GM12892 (cell line): Measurements from ENCODE around the gene SDHAF4.

Experiments
- DNase-seq: peaks from one replicate; pipeline ENCODE4 v3.0.0; 2011; ENCODE audit not compliant: insufficient read length
- FAIRE-seq: peaks from 2 replicates; lab custom pipeline; 2011; peaks lifted over from hg19 to GRCh38; lab: Jason Lieb, UNC
- POLR2A ChIP-seq: IDR thresholded peaks from 2 replicates; pipeline ENCODE4 v1.6.1; 2011; ENCODE audit warnings: low read depth, low read length, control low read depth

The SDHAF4 gene

GRCh38 chr6:70638468-70638867 lies 71.7 kb downstream of the SDHAF4 start:
- TF ChIP-seq POLR2A, result no peak
- FAIRE-seq, result no peak
- DNase-seq, result no peak
